KOPT-K1 (cell line): ENCODE measurements around the gene NCOR1.

ENCODE experiments used
- H3K27ac ChIP-seq: fragments of 200-600 bp; sonication (generic); 2 replicates; pipeline ENCODE4 v1.5.1; 2016; ENCODE audit warnings: antibody characterized with exemption, mild to moderate bottlenecking, low read depth, low read length; ENCODE audit not compliant: poor library complexity, severe bottlenecking
- H3K36me3 ChIP-seq: fragments of 200-600 bp; sonication (generic); 2 replicates; pipeline ENCODE4 v1.5.1; 2017; ENCODE audit warnings: antibody characterized with exemption, mild to moderate bottlenecking, low read length, moderate library complexity; ENCODE audit not compliant: insufficient read depth
- H3K9me3 ChIP-seq: fragments of 200-600 bp; sonication (generic); 2 replicates; pipeline ENCODE4 v1.5.1; 2017; ENCODE audit warnings: antibody characterized with exemption, low read length, mild to moderate bottlenecking; ENCODE audit not compliant: insufficient read depth, poor library complexity, severe bottlenecking

Gene NCOR1

DNA sequence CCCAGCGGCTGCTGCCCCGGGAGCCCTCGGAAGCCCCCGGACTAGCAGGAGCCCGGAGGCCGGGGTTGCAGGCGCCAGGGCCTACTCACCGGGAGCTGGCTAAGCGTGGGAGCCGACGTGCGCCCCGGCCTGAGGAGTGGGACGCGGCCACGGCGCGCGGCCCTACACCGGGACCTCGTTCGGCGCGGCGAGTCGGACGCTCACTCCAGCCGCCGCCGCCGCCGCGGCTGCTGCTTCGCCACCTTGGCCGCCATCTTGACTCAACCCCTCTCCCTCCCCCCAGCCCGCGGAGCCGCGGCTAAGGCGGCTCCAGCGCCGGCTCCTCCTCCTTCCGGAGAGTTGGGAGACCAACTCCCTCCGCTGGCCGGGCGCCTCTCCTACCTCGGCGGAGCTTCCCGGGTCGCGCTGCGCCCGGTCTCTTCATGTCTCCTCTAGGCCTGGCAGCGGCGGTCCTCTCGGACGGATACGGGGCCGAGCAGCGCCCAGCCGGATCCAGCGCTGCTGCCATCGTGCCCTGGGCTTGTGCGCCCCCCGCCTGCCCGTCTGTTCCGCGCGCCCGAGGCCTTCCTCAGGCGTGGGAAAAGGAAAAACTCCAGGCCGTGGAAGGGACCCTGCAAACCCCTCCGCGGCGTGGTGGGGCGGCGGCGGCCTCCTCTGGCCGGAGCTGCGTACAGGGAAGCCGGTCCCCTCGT, at the start of gene NCOR1:
TSS of gene NCOR1 (minus strand) at position 262 of the 692 bp plus-strand sequence. CDS start 20,965 bp downstream, outside the sequence.
- Histone ChIP-seq H3K27ac (peak within 1 kb of the TSS; percentile 95), H3K9me3 (no peaks in the 10 kb centered on the region), H3K36me3 (peaks cover 1% of the 10 kb centered on the region; the same call in 1 of the 2 replicates)

DNA sequence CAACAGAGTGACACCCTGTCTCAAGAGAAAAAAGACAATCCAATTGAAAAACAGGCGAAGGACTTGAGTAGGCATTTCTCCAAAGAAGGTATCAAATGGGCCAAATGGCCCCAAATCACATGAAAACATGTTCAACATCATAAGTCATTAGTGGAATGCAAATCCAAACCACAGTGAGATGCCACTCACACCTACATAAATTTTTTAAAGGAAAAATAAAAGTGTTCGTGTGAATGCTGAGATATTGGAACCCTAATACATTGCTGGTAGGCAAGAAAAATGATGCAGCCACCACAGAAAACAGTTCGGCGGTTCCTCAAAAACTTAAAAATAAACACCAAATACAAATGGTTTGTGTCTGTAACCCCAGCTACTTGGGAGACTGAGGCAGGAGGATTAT, 46.9 kb upstream of the NCOR1 start:
- peaks cover 15% of the 10 kb centered on the region for H3K9me3 ChIP-seq
- no peak overlapping the region for H3K27ac ChIP-seq
- peaks cover 12% of the 10 kb centered on the region; the same call in 1 of the 2 replicates for H3K36me3 ChIP-seq

GRCh38 chr17:16261049-16261448, 45.7 kb upstream of the NCOR1 start:
- Histone ChIP-seq H3K27ac (no peak overlapping the region), H3K9me3 (peaks cover 15% of the 10 kb centered on the region), H3K36me3 (peaks cover 12% of the 10 kb centered on the region; the same call in 1 of the 2 replicates)

DNA sequence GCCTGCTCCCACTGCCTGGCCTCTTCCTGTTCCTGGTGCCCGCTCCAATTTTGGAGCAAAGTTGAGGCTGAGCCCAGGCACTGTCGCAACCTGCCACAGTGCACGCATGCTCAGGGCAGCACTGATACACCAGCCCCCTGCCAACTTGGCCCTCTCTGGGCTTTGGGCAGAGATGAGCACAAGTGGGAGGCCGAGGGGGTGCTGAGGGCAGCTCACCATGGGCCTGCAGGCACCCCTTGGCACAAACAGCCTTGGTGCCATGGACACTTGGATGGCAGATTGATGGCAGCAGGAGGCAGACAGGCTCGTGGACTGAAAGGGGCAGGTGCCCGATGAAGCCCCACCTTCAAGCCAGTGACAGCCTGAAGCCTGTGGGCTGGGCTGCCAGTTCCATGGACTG, 44.6 kb upstream of the NCOR1 start:
- H3K27ac ChIP-seq: no peak overlapping the region
- H3K9me3 ChIP-seq: peaks cover 15% of the 10 kb centered on the region

DNA sequence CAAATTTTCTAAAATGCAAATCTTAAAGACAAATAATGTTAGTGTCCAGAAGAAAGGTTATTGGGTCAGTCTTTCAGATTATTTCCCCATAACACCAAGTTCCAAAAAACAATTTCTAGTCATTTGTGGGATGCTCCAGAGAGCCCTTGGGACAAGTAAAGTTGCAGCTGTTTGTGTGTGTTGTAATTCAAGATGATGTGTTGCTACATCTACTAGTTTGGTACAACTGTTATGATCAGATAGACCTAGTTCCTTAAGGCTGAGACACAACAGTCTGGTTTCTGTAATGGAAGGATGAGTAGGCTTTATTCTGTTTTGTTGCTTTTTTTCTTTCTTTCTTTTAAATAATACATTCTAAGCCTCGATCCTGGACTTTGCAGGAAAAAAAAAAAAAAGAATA, 43.6 kb upstream of the NCOR1 start:
- Histone ChIP-seq H3K36me3 (peaks cover 12% of the 10 kb centered on the region; the same call in 1 of the 2 replicates), H3K9me3 (peaks cover 15% of the 10 kb centered on the region), H3K27ac (no peak overlapping the region)

More for the DNA sequence above, 44.6 kb upstream of the NCOR1 start:
- H3K36me3 ChIP-seq: peaks cover 12% of the 10 kb centered on the region; the same call in 1 of the 2 replicates

- Histone ChIP-seq H3K9me3 (peaks cover 12% of the 10 kb centered on the region), H3K27ac (no peak overlapping the region), H3K36me3 (peaks cover 10% of the 10 kb centered on the region; the same call in 1 of the 2 replicates)
Measured at GRCh38 chr17:16255481-16255921, 40.2 kb upstream of the NCOR1 start.

- Histone ChIP-seq H3K9me3 (peaks cover 6% of the 10 kb centered on the region), H3K27ac (no peak overlapping the region), H3K36me3 (peaks cover 4% of the 10 kb centered on the region; the same call in 1 of the 2 replicates)
Measured at GRCh38 chr17:16254773-16255400, 39.6 kb upstream of the NCOR1 start.

DNA sequence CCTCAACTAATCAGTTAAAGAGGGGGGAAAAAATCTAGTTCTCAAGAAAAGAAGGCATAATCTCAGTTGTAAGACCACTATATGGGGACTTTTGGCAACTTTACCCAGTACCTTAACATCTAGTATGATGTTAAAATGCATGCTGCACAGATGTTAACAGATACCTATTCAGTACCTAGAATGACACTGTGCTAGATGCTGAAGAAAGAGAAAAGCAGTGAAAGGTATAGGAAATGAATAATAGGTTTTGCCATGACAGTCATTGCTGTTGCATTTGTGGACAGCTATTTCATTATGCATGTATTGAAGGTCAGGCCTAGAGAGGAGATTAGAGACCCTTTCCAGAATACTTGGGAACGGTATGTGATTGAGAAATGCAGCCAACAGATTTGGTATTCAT, 36.2 kb upstream of the NCOR1 start:
- Histone ChIP-seq H3K36me3 (no peaks in the 10 kb centered on the region), H3K27ac (no peak overlapping the region), H3K9me3 (no peaks in the 10 kb centered on the region)

DNA sequence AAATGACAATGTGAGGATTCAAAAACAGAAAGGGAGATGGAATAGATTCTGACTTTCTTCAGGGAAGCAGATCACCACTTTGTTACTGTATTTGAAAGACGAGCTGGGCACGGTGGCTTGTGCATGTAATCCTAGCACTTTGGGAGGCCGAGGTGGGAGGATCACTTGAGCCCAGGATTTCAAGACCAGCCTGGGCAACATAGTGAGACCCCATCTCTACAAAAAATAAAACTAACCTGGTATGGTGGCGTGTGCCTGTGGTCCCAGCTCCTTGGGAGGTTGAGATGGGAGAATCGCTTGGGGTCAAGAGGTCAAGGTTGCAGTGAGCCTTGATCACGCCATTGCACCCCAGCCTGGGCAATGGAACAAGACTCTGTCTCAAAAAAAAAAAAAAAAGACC, 35.7 kb upstream of the NCOR1 start:
- Histone ChIP-seq H3K36me3 (no peaks in the 10 kb centered on the region), H3K27ac (no peak overlapping the region), H3K9me3 (no peaks in the 10 kb centered on the region)

DNA sequence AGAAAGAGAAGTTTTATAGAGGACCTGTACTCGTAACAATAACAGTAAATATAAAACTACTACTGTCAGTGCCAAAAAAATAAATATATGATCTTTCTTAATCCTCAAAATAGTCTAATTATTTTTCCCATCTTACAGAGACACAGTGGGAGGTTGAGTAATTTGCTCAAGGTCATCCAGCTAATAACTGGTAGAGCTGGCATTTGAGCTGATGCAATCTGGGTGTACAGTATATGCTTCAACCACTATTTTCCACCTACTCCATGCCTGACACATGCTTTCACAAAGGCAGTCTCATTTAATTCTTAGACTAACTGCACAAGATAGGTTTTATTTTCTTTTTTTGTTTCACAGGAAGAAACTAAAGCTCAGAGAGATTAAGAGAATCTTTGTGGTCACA, 35.3 kb upstream of the NCOR1 start:
- Histone ChIP-seq H3K9me3 (no peaks in the 10 kb centered on the region), H3K27ac (no peak overlapping the region), H3K36me3 (no peaks in the 10 kb centered on the region)

- H3K36me3 ChIP-seq: no peaks in the 10 kb centered on the region
- H3K27ac ChIP-seq: no peak overlapping the region
- no peaks in the 10 kb centered on the region for H3K9me3 ChIP-seq
Measured at GRCh38 chr17:16247586-16247984, 32.3 kb upstream of the NCOR1 start.

DNA sequence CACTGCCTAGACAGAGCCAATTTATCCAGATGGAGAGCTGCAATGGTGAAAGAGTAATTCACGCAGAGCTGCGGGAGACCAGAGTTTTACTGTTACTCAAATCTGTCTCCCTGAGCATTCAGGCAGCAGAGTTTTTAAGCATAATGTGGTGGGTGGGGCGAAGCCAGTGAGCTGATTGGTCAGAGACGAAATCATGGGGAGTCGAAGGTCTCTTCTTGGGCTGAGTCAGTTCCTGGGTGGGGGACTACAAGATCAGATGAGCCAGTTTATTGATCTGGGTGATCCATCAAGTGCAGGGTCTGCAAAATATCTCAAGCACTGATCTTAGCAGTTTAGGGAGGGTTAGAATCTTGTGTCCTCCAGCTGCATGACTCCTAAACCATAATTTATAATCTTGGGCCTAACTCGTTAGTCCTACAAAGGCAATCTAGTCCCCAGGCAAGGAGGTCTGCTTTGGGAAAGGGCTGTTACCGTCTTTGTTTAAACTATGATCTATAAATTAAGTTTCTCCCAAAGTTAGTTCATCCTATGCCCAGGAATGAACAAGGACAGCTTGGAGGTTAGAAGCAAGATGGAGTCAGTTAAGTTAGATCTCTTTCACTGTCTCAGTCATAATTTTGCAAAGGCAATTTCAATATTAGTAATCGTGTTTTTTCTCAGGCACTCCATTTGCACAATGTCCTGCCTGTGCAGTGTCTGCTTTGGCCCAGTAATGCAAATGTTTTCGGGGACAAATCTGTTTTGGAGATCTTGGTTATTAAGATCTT, 28.6 kb upstream of the NCOR1 start:
- H3K27ac ChIP-seq: no peak overlapping the region
- H3K9me3 ChIP-seq: no peaks in the 10 kb centered on the region
- no peaks in the 10 kb centered on the region for H3K36me3 ChIP-seq

GRCh38 chr17:16243385-16243784, 28.1 kb upstream of the NCOR1 start:
- Histone ChIP-seq H3K36me3 (no peaks in the 10 kb centered on the region), H3K9me3 (no peaks in the 10 kb centered on the region), H3K27ac (no peak overlapping the region)

DNA sequence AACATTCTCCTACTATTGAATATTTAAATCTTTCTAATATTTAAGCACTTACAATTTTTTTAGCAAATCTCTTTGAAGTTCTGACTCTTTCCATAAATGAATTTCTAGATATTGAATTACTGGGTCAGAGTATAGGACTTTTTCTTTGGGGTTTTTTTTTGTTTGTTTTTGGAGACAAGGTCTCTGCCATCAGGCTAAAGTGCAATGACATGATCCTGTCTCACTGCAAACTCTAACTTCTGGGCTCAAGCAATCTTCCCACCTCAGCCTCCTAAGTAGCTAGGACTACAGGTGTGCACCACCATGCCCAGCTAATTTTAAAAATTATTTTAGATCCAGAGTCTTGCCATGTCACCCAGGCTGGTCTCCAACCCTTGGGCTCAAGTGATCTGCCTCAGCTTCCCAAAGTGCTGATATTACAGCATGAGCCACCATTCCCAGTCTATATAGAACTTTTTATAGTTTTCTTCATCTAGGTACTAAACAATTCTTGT, 26.6 kb upstream of the NCOR1 start:
- Histone ChIP-seq H3K27ac (no peak overlapping the region), H3K9me3 (no peaks in the 10 kb centered on the region), H3K36me3 (peaks cover 5% of the 10 kb centered on the region; the same call in 1 of the 2 replicates)

GRCh38 chr17:16239931-16240330, 24.6 kb upstream of the NCOR1 start:
- Histone ChIP-seq H3K27ac (no peak overlapping the region), H3K36me3 (peaks cover 18% of the 10 kb centered on the region; the same call in 1 of the 2 replicates), H3K9me3 (no peaks in the 10 kb centered on the region)
